Stimulated activated CD4-positive, alpha-beta T cell treated with anti-CD3 and anti-CD28 coated beads, Interleukin-4, amount 100 ng/mL, for 48 hours (primary cell): Measurements from ENCODE around the gene POLDIP3.
"Not testable (repeated sequence)": the region's sequence is repeated elsewhere in the genome, so short reads cannot be mapped to it uniquely, and the experiment has no call there.

ENCODE experiments used
- DNase-seq, 2 donors: peaks; one replicate each; pipeline ENCODE4 v3.0.0-alpha.2; 2020; ENCODE audit warnings: low read depth in 2 of 2

The POLDIP3 gene

GRCh38 chr22:42560381-42560780 lies 54.3 kb downstream of the POLDIP3 start:
- no peak for DNase-seq

GRCh38 chr22:42553475-42554361 lies 61.0 kb downstream of the POLDIP3 start, which contains the start of gene SERHL2:
SERHL2 (plus strand) TSS chr22:42553956; CDS start chr22:42554021, 65 bp downstream.
- peak; percentile 76 to 93 for DNase-seq

DNA sequence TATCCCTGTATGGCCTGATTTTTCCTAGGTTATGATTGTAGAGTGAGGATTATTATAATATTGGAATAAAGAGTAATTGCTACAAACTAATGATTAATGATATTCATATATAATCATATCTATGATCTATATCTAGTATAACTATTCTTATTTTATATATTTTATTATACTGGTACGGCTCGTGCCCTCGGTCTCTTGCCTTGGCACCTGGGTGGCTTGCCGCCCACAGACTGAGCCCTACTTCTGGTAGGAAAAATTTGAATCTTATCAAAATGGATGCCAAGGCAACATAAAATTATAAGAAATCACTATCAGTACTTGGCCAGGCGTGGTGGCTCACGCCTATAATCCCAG lies 62.4 kb downstream of the POLDIP3 start:
- not testable (repeated sequence) for DNase-seq

DNA sequence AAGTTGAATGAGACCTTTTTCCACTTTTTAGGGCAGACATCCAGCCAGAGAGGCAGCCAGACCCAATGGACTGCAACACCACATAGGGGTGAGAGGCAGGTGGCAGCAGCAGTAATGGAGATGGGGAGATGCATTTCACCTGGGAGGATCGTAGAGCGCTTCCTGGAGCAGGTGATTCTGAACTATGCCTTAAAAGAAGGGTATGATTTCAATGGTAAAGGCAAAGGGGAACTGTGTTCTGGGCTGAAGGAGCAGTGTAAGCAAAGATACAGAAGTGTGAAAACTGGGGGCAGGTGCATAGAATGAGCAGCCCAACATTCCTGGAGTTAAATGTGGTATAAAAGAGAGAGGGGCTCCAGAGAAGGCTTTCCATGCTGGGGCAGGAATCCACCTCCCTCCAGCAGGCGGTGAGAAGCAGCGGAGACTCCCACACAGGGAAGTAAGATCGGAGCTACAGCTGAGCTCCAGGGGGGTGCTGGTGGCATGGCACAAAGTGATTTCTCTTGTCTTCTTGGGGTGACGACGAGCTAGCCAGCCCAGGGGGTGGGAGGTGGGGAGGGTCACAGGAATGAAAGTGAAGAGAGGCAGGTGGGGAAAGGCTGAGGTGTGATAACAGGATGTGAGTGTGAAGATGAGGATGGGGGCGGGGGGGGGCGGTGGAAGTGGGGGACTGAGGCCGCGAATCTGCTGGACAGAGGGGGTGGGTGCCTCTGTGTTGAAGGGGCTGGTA lies 65.2 kb downstream of the POLDIP3 start:
- no peak for DNase-seq

- DNase-seq = no peak
These were observed 65.9 kb downstream of the POLDIP3 start for GRCh38 chr22:42548597-42549330.

- DNase-seq = not testable (repeated sequence)
These were observed 66.6 kb downstream of the POLDIP3 start for GRCh38 chr22:42548126-42548525.

GRCh38 chr22:42547562-42547961 lies 67.1 kb downstream of the POLDIP3 start:
- no peak for DNase-seq

DNA sequence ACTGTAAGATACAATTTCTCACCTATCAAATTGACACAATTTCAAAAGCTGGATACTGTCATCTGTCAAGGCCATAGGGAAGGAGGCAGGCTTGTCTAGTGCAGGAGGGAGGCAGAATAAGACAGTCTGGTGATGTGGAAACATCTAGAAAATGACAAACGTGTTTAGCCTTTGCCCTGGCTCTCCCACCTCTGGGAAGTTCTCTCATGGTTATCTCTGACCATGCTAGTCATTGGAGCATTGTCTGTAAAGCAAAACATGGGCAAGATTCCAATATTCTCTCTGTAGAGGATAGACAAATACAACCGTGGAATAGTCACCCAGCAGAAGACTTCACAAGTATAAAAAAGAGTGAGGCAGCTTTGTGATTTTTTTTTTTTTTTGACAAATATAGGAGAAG lies 70.0 kb downstream of the POLDIP3 start:
- DNase-seq = no peak

DNA sequence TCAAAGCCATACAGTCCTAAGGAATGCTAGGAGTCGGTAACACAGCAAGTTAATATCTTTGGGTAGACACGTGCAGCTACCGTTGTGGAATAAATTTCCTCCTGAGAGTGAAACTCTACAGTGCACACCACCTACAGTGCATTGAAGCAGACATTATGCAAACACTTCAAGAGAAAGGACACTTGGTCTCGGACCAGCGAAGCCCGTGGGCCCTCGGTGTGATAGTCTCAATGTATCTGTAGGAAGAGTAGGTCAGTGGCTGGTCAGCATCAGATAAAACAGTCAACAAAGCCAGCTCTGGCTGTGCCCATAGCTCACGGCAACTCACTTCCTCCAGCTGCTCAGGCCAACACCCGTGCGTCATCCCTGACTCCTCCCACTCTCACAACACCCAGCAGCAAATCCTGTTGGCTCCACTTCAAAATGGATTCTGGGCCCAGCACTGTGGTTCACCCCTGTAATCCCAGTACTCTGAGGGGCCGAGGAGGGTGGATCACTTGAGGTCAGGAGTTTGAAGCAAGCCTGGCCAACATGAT lies 75.4 kb downstream of the POLDIP3 start:
- DNase-seq = not testable (repeated sequence)

DNA sequence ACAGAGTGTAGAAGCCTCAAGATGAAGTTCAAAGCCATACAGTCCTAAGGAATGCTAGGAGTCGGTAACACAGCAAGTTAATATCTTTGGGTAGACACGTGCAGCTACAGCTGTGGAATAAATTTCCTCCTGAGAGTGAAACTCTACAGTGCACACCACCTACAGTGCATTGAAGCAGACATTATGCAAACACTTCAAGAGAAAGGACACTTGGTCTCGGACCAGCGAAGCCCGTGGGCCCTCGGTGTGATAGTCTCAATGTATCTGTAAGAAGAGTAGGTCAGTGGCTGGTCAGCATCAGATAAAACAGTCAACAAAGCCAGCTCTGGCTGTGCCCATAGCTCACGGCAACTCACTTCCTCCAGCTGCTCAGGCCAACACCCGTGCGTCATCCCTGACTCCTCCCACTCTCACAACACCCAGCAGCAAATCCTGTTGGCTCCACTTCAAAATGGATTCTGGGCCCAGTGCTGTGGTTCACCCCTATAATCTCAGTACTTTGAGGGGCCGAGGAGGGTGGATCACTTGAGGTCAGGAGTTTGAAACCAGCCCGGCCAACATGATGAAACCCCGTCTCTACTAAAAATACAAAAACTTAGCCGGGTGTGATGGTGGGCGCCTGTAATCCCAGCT lies 77.4 kb downstream of the POLDIP3 start:
- not testable (repeated sequence) for DNase-seq

- DNase-seq = not testable (repeated sequence)
These were observed 78.0 kb downstream of the POLDIP3 start for GRCh38 chr22:42536634-42537033.

DNA sequence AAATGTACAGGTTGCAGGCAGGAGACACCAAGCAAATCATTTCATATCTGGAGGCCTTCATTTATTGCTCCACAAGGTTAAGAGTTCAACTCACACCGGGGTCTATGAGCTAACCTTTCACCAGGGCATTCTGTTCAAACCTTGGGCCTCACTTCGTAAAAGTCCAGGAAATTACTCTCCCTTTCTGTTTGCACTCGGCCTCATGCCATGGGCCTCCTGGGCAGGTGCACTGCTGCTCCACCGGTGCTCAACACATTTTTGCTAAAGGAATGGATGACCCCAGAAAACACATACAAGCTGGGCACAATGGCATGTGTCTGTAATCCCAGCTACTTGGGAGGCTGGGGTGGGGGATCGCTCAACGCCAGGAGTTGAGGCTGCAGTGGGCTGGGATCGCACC lies 78.5 kb downstream of the POLDIP3 start:
- DNase-seq = no peak

GRCh38 chr22:42535082-42535731 lies 79.5 kb downstream of the POLDIP3 start:
- not testable (repeated sequence) for DNase-seq
